Endothelial cell of umbilical vein (primary cell): ENCODE data around the gene TTC21A. TPM values are rescaled to one million over a fixed set of nuclear protein-coding genes. Genes with fewer than 3 reads are reported as not detected.

Experiments
- BruUV-seq: library from RNA; stranded (reverse); fragments of 400-500 nt; replicated peaks from 2 replicates; lab custom pipeline; 2021; lab: Mats Ljungman, UMichigan
- CTCF ChIA-PET: fragments of 300-600, 350-600 bp; sonication (Branson Sonifier 250); formaldehyde crosslinking; loops from one replicate; lab custom pipeline; 2021; ENCODE audit warnings: antibody characterized with exemption, inconsistent platforms; lab: Charles Lee
- POLR2A ChIA-PET: fragments of 300-600, 350-600 bp; sonication (Branson Sonifier 250); formaldehyde crosslinking; loops from one replicate; lab custom pipeline; 2021; ENCODE audit warnings: antibody characterized with exemption, inconsistent platforms; lab: Charles Lee
- DNase-seq: peaks from one replicate; pipeline ENCODE4 v3.0.0-alpha.2; 2011; ENCODE audit warnings: low read depth, low spot score
- FAIRE-seq: peaks from 2 replicates; lab custom pipeline; 2011; peaks lifted over from hg19 to GRCh38; lab: Jason Lieb, UNC
- H2AFZ ChIP-seq: 2 replicates; pipeline ENCODE4 v1.6.0; 2012; ENCODE audit warnings: low read depth, low read length, control low read depth, inconsistent platforms
- H3K27ac ChIP-seq: 2 replicates; pipeline ENCODE4 v1.5.1; 2011; ENCODE audit warnings: low read depth, mild to moderate bottlenecking, control low read depth, low read length, moderate library complexity; ENCODE audit not compliant: insufficient read depth
- H3K27me3 ChIP-seq, 2 experiments: 2 replicates each; pipeline versions ENCODE4 v1.6.0 to v1.6.1; 2011; ENCODE audit warnings: low read length in 2 of 2, mixed read lengths in 1 of 2; ENCODE audit not compliant: control insufficient read depth in 2 of 2, insufficient read depth in 2 of 2
- H3K36me3 ChIP-seq, 2 experiments: 2 replicates in 1 of 2; 3 replicates in 1 of 2; pipeline ENCODE4 v1.5.1; 2011; ENCODE audit warnings: low read length in 2 of 2, mild to moderate bottlenecking in 1 of 2, moderate library complexity in 1 of 2; ENCODE audit not compliant: control insufficient read depth in 2 of 2, insufficient read depth in 2 of 2; ENCODE audit errors: extremely low read depth in 1 of 2
- H3K4me1 ChIP-seq: 3 replicates; pipeline ENCODE4 v1.5.1; 2011; ENCODE audit warnings: mild to moderate bottlenecking, low read length; ENCODE audit not compliant: control insufficient read depth, insufficient read depth; ENCODE audit errors: extremely low read depth
- H3K4me2 ChIP-seq: 2 replicates; pipeline ENCODE4 v1.6.1; 2011; ENCODE audit warnings: low read length, control low read depth, mixed read lengths; ENCODE audit not compliant: insufficient read depth
- H3K4me3 ChIP-seq, 3 experiments: fragments of 200-600 bp in 1 of 3; sonication (generic), shearing (Covaris generic) in 1 of 3; replicated peaks in 1 of 3; 2 replicates each; pipeline ENCODE4 v1.5.1; 2011 to 2016; ENCODE audit warnings: control low read depth in 3 of 3, low read length in 3 of 3, mild to moderate bottlenecking in 2 of 3, inconsistent platforms in 1 of 3, low read depth in 1 of 3, moderate library complexity in 1 of 3; ENCODE audit not compliant: insufficient read depth in 1 of 3
- H3K79me2 ChIP-seq: 2 replicates; pipeline ENCODE4 v1.6.0; 2012; ENCODE audit warnings: low read length, inconsistent platforms; ENCODE audit not compliant: control insufficient read depth, insufficient read depth
- H3K9ac ChIP-seq: replicated peaks from 2 replicates; pipeline ENCODE3; 2011; ENCODE audit warnings: low read length, control low read depth; ENCODE audit not compliant: insufficient read depth; ENCODE audit errors: extremely low read depth
- H3K9me1 ChIP-seq: replicated peaks from 3 replicates; pipeline ENCODE4 v1.6.0; 2011; ENCODE audit warnings: mild to moderate bottlenecking, low read length; ENCODE audit not compliant: control insufficient read depth, insufficient read depth; ENCODE audit errors: extremely low read depth
- H3K9me3 ChIP-seq: replicated peaks from 2 replicates; pipeline ENCODE4 v1.5.1; 2012; ENCODE audit warnings: low read length, inconsistent platforms; ENCODE audit not compliant: control insufficient read depth, insufficient read depth
- H4K20me1 ChIP-seq: replicated peaks from 2 replicates; pipeline ENCODE3; 2011; ENCODE audit warnings: mild to moderate bottlenecking, low read length; ENCODE audit not compliant: control insufficient read depth, insufficient read depth; ENCODE audit errors: extremely low read depth
- FOS ChIP-seq: IDR thresholded peaks from 2 replicates; pipeline ENCODE4 v1.6.1; 2011; ENCODE audit warnings: mild to moderate bottlenecking, low read length, moderate library complexity, borderline replicate concordance; ENCODE audit not compliant: insufficient read depth
- GATA2 ChIP-seq: IDR thresholded peaks from 2 replicates; pipeline ENCODE4 v1.7.0; 2011; ENCODE audit warnings: low read depth, mild to moderate bottlenecking, moderate library complexity, mixed read lengths, low read length; ENCODE audit not compliant: insufficient read length, insufficient read depth
- JUN ChIP-seq: IDR thresholded peaks from 2 replicates; pipeline ENCODE4 v1.6.1; 2011; ENCODE audit warnings: borderline replicate concordance, low read depth; ENCODE audit not compliant: insufficient read length, insufficient read depth
- POLR2A ChIP-seq: IDR thresholded peaks from 2 replicates; pipeline ENCODE4 v1.6.1; 2012; ENCODE audit warnings: low read depth, mild to moderate bottlenecking, control low read depth, low read length
- POLR2AphosphoS5 ChIP-seq: IDR thresholded peaks from 2 replicates; pipeline ENCODE4 v1.6.1; 2012; ENCODE audit warnings: low read depth, mild to moderate bottlenecking, control low read depth, low read length, moderate library complexity; ENCODE audit not compliant: insufficient read depth
- dilution Hi-C: fragments of 300-500 bp; cut with MboI; formaldehyde crosslinking; loops from one replicate; pipeline ENCODE4 v1.15.0; 2019; ENCODE audit warnings: low sequenced_read_pairs; ENCODE audit not compliant: extremely low pct_ligation_motif_present
- intact Hi-C: fragments of 100-400 bp; cut with micrococcal nuclease; formaldehyde crosslinking; loops from one replicate; pipeline ENCODE4 v1.10.0; 2022
- polyA plus RNA-seq, 4 experiments: library from polyadenylated mRNA; depleted of rRNA in 3 of 4; stranded (reverse) in 3 of 4; unstranded in 1 of 4; fragments of >200 nt; gene quantifications; 2 replicates each; pipeline versions ENCODE4 v1.2.1 to v1.2.3, GENCODE V29; 2011 to 2012; ENCODE audit warnings: missing spikeins in 1 of 4
- total RNA-seq: library from RNA; stranded (reverse); gene quantifications from 2 replicates; pipeline ENCODE4 v1.2.3, GENCODE V29; 2021
- TF ChIP-seq, protein P1 (sequence below): IDR thresholded peaks from 2 replicates; pipeline ENCODE4 v1.6.1; 2011; ENCODE audit not compliant: insufficient read depth, insufficient read length

The TTC21A gene
- total and polyA plus RNA-seq, 2 donors (not counting 3 experiments of a cell fraction or from before 2014, with no cell fraction given): 4.7 to 7.8 TPM

GRCh38 chr3:39130693-39131265 lies 23.3 kb downstream of the TTC21A start:
- dilution Hi-C loops (no loop called here), intact Hi-C loops (no loop called here)
- Histone ChIP-seq H3K4me2 (no peak overlapping the region), H4K20me1 (no peaks in the 10 kb centered on the region), H3K4me1 (peaks cover 14% of the 10 kb centered on the region), H3K79me2 (no peaks in the 10 kb centered on the region), H3K4me3 (no peak overlapping the region), H3K9ac (no peak overlapping the region), H3K36me3 (no peaks in the 10 kb centered on the region), H3K27me3 (no peaks in the 10 kb centered on the region), H3K9me1 (no peaks in the 10 kb centered on the region), H3K27ac (no peak overlapping the region), H3K9me3 (no peaks in the 10 kb centered on the region), H2AFZ (no peak overlapping the region)
- no peak for TF ChIP-seq POLR2A
- no peak for TF ChIP-seq POLR2AphosphoS5
- TF ChIP-seq JUN: no peak
- no peak for TF ChIP-seq GATA2
- TF ChIP-seq FOS: no peak
- TF ChIP-seq, protein P1, sequence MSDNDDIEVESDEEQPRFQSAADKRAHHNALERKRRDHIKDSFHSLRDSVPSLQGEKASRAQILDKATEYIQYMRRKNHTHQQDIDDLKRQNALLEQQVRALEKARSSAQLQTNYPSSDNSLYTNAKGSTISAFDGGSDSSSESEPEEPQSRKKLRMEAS: no peak
- BruUV-seq: no TSS peak
- FAIRE-seq (no peak), DNase-seq (no peak)
- POLR2A ChIA-PET: interaction anchor here (1.0 kb wide), 1 partner anchor 47 kb away, joined by 3 read pairs; no protein-coding TSS in a partner anchor
- CTCF ChIA-PET: interaction anchor here (0.6 to 11.3 kb wide), 3 partner anchors 45 to 157 kb away, joined by 4 to 449 read pairs (median 172); partner anchors contain the start of gene XIRP1
